ENCODE measurements around the gene ALG12.

ALG12 gene

GRCh38 chr22:49863931-49864330 lies 54.3 kb downstream of the ALG12 start:
- Histone ChIP-seq H2AFZ (ENCODE audit: low read depth, low read length, severe bottlenecking) (no peak overlapping the region), H3K4me2 (ENCODE audit: low read depth, low read length, poor library complexity, severe bottlenecking) (no peak overlapping the region), H3K27me3 (ENCODE audit: low read length) (no peaks in the 10 kb centered on the region), H3K36me3 (ENCODE audit: low read length) (peaks cover 11% of the 10 kb centered on the region; the same call in 1 of the 2 replicates), H3K27ac (ENCODE audit: low read depth, low read length) (no peak overlapping the region), H3K4me3 (ENCODE audit: insufficient read depth, low read length, poor library complexity, severe bottlenecking) (no peak overlapping the region), H3K79me2 (ENCODE audit: insufficient read depth, low read length) (peaks cover 99% of the 10 kb centered on the region), H3K9me2 (replicated peaks; ENCODE audit: insufficient read depth, low read length) (no peaks in the 10 kb centered on the region), H3K9me3 (ENCODE audit: insufficient read depth, low read length) (no peaks in the 10 kb centered on the region), H4K20me1 (ENCODE audit: low read depth, low read length) (no peaks in the 10 kb centered on the region), H3K9ac (ENCODE audit: low read length) (no peak overlapping the region), H3F3A (ENCODE audit: insufficient read depth) (peaks cover 10% of the 10 kb centered on the region; the same call in 1 of the 2 replicates)
- TF ChIP-seq EZH2phosphoT487 (conservative IDR thresholded peaks at IDR 0.05; ENCODE audit: low read length) (no peak), CTCF (IDR thresholded peaks at IDR 0.05; ENCODE audit: insufficient read depth, low read length, poor library complexity, severe bottlenecking) (no peak)

GRCh38 chr22:49862496-49862776 lies 55.8 kb downstream of the ALG12 start:
- Histone ChIP-seq H3K4me2 (ENCODE audit: low read depth, low read length, poor library complexity, severe bottlenecking) (no peak overlapping the region), H3K9me2 (replicated peaks; ENCODE audit: insufficient read depth, low read length) (no peaks in the 10 kb centered on the region), H3K36me3 (ENCODE audit: low read length) (0 out of 2 replicates have a peak, but pooled peaks cover 6% of the 10 kb centered on the region), H3K4me3 (ENCODE audit: insufficient read depth, low read length, poor library complexity, severe bottlenecking) (no peak overlapping the region), H3K27ac (ENCODE audit: low read depth, low read length) (no peak overlapping the region), H3K9ac (ENCODE audit: low read length) (no peak overlapping the region), H3K79me2 (ENCODE audit: insufficient read depth, low read length) (peaks cover 99% of the 10 kb centered on the region), H3K27me3 (ENCODE audit: low read length) (no peaks in the 10 kb centered on the region), H4K20me1 (ENCODE audit: low read depth, low read length) (no peaks in the 10 kb centered on the region), H3F3A (ENCODE audit: insufficient read depth) (peaks cover 10% of the 10 kb centered on the region; the same call in 1 of the 2 replicates), H2AFZ (ENCODE audit: low read depth, low read length, severe bottlenecking) (no peak overlapping the region), H3K9me3 (ENCODE audit: insufficient read depth, low read length) (no peaks in the 10 kb centered on the region)
- TF ChIP-seq EZH2phosphoT487 (conservative IDR thresholded peaks at IDR 0.05; ENCODE audit: low read length) (no peak), CTCF (IDR thresholded peaks at IDR 0.05; ENCODE audit: insufficient read depth, low read length, poor library complexity, severe bottlenecking) (no peak)

GRCh38 chr22:49861642-49862495 lies 56.4 kb downstream of the ALG12 start:
- H3K9me2 ChIP-seq (replicated peaks; ENCODE audit: insufficient read depth, low read length): no peaks in the 10 kb centered on the region
- no peak overlapping the region for H3K27ac ChIP-seq (ENCODE audit: low read depth, low read length)
- no peaks in the 10 kb centered on the region for H3K9me3 ChIP-seq (ENCODE audit: insufficient read depth, low read length)
- no peak for TF ChIP-seq CTCF (IDR thresholded peaks at IDR 0.05; ENCODE audit: insufficient read depth, low read length, poor library complexity, severe bottlenecking)
- TF ChIP-seq EZH2phosphoT487 (conservative IDR thresholded peaks at IDR 0.05; ENCODE audit: low read length): no peak
- H3K36me3 ChIP-seq (ENCODE audit: low read length): 0 out of 2 replicates have a peak, but pooled peaks cover 6% of the 10 kb centered on the region
- H3K9ac ChIP-seq (ENCODE audit: low read length): no peak overlapping the region
- H3K4me3 ChIP-seq (ENCODE audit: insufficient read depth, low read length, poor library complexity, severe bottlenecking): no peak overlapping the region
- no peaks in the 10 kb centered on the region for H4K20me1 ChIP-seq (ENCODE audit: low read depth, low read length)
- peaks cover 99% of the 10 kb centered on the region for H3K79me2 ChIP-seq (ENCODE audit: insufficient read depth, low read length)
- no peaks in the 10 kb centered on the region for H3K27me3 ChIP-seq (ENCODE audit: low read length)
- H2AFZ ChIP-seq (ENCODE audit: low read depth, low read length, severe bottlenecking): no peak overlapping the region
- peaks cover 10% of the 10 kb centered on the region; the same call in 1 of the 2 replicates for H3F3A ChIP-seq (ENCODE audit: insufficient read depth)
- H3K4me2 ChIP-seq (ENCODE audit: low read depth, low read length, poor library complexity, severe bottlenecking): no peak overlapping the region

Data from SU-DHL-6 (cell line).